Measurements from ENCODE around the gene CDC26. TPM values are rescaled to one million over a fixed set of nuclear protein-coding genes. Genes with fewer than 3 reads are reported as not detected.

CDC26 gene
- total RNA-seq, 2 donors from 2014 or later, result 17.8 to 21.2 TPM

DNA sequence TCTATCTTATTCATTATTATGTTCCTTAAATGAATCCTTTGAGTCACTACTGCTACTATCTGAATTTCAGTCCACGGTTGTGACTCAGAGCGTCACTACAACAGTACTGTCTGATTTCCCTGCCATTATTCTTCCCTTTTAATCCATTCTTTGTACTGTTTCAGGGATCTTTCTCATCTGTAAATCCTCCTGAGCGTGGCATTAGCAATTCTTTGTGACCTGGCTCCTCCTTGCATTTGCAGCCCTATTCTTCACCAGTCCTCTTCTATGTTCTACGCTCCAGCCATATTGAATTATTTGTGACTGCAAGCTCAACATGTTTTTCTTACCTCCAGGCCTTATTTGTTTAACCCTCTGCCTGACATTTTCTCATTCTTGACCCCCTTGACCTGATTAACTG, 6.0 kb upstream of the CDC26 start:
- TF ChIP-seq, protein P1, sequence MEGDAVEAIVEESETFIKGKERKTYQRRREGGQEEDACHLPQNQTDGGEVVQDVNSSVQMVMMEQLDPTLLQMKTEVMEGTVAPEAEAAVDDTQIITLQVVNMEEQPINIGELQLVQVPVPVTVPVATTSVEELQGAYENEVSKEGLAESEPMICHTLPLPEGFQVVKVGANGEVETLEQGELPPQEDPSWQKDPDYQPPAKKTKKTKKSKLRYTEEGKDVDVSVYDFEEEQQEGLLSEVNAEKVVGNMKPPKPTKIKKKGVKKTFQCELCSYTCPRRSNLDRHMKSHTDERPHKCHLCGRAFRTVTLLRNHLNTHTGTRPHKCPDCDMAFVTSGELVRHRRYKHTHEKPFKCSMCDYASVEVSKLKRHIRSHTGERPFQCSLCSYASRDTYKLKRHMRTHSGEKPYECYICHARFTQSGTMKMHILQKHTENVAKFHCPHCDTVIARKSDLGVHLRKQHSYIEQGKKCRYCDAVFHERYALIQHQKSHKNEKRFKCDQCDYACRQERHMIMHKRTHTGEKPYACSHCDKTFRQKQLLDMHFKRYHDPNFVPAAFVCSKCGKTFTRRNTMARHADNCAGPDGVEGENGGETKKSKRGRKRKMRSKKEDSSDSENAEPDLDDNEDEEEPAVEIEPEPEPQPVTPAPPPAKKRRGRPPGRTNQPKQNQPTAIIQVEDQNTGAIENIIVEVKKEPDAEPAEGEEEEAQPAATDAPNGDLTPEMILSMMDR (IDR thresholded peaks at IDR 0.05), result no peak
- no peak for TF ChIP-seq POLR2A (IDR thresholded peaks at IDR 0.05)
- Histone ChIP-seq H3K4me1 (replicated peaks) (no peaks in the 10 kb centered on the region), H3K4me3 (no peak overlapping the region), H3K27ac (no peak overlapping the region), H3K27me3 (replicated peaks; ENCODE audit: insufficient read depth) (no peaks in the 10 kb centered on the region), H3K36me3 (peaks cover 0 to 9% of the 10 kb centered on the region in 2 donors), H3K9me3 (no peaks in the 10 kb centered on the region)
- DNase-seq (ENCODE audit: low spot score), result no peak
- 95% methylated on average over 4 of the region's 4 CpGs for WGBS
- intact Hi-C loops (cut with DNase I), result no loop called here

DNA sequence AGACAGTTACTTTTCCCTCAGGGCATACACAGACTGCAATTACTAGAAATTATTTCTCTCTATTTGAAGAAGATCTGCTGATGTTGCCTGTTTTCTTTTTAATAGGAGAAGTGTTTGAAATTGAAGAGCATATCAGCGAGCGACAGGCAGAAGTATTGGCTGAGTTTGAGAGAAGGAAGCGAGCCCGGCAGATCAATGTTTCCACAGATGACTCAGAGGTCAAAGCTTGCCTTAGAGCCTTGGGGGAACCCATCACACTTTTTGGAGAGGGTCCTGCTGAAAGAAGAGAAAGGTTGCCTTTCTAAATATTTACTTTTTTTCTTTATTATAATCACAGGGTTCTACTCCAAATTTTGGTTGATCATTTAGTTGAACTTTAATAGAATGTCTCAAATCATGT, 3.5 kb upstream of the CDC26 start:
- DNase-seq (ENCODE audit: low spot score), result no peak
- TF ChIP-seq, protein P1 (IDR thresholded peaks at IDR 0.05), result no peak
- TF ChIP-seq POLR2A (IDR thresholded peaks at IDR 0.05) (no peak), POLR2AphosphoS5 (IDR thresholded peaks at IDR 0.05) (no peak)
- H3K27me3 ChIP-seq (replicated peaks; ENCODE audit: insufficient read depth), result no peaks in the 10 kb centered on the region
- no peak overlapping the region for H3K4me3 ChIP-seq
- intact Hi-C loops (cut with DNase I), result loop anchor here (10.0 kb wide), 2 partner anchors 126 to 306 kb away; partner anchors contain the start of gene ALAD
- H3K9me3 ChIP-seq, result no peaks in the 10 kb centered on the region
- WGBS, result 61% methylated on average over 4 of the region's 4 CpGs
- peaks cover 0 to 9% of the 10 kb centered on the region in 2 donors for H3K36me3 ChIP-seq
- no peaks in the 10 kb centered on the region for H3K4me1 ChIP-seq (replicated peaks)
- no peak overlapping the region for H3K27ac ChIP-seq

DNA sequence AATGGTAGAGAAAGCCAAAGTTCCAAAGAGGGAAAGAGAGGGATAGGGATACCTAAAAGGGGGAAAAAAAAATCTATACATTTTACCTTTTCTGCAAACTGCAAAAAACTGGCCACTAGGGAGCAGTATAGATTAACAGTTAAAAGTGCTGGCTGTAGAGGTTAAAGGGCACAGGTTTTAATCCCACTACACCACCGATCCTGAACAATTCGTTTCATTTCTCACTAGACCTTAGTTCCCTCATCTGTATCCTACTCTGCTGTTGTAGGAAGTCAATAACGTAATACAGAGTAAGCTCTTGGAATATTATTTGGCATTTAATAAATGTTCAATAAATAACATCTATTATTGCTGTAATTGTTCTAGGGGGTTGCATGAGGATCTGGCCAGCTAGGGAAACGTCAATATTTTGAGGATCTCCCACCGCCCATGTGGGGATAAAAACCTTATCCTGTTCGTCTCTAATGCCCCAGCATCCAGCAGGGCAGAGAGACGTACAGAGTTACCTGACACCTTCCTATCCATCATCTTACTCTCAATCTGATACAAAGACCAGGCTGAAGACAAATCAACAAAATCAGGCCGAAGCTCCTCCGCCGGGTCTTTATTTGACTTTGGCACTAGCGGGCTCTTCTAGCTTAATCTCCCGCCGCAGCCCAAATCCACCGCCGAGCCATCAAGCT, 757 bp downstream of the CDC26 start:
- TF ChIP-seq POLR2AphosphoS5 (IDR thresholded peaks at IDR 0.05) (no peak), POLR2A (IDR thresholded peaks at IDR 0.05) (no peak)
- TF ChIP-seq, protein P1 (IDR thresholded peaks at IDR 0.05), result peak; percentile 32 to 79 (median 74)

DNA sequence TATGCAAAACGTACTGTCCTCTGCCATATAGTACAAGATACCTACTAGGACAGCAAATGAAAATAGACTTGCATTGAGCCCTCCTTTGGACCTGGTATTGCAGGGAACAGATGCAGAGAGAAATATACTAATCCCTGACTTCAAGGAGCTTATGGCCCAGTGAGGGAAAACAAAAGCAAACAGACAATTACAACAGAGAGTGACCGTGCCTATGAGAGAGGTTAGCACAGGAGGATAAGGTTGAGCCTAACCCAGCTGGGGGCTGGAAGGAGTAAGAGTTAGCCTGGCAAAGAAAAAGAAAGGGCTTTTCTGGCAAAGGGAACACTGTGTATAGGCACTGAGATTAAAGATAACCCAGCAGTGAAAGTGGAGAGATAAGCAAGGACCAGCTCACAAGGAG, 5.5 kb downstream of the CDC26 start:
- no peak overlapping the region for H3K27ac ChIP-seq
- intact Hi-C loops (cut with DNase I), result loop anchor here (5.0 to 10.0 kb wide), 4 partner anchors 48 to 387 kb away; partner anchors contain the start of genes ALAD, FKBP15 and SLC31A1
- no peak overlapping the region for H3K4me3 ChIP-seq
- H3K36me3 ChIP-seq, result peaks cover 0 to 4% of the 10 kb centered on the region in 2 donors
- H3K9me3 ChIP-seq, result no peaks in the 10 kb centered on the region
- TF ChIP-seq POLR2AphosphoS5 (IDR thresholded peaks at IDR 0.05), result no peak
- TF ChIP-seq, protein P1 (IDR thresholded peaks at IDR 0.05), result no peak
- TF ChIP-seq POLR2A (IDR thresholded peaks at IDR 0.05), result no peak
- H3K4me1 ChIP-seq (replicated peaks), result no peaks in the 10 kb centered on the region
- WGBS, result 89% methylated on average over 2 of the region's 2 CpGs
- DNase-seq (ENCODE audit: low spot score), result no peak
- H3K27me3 ChIP-seq (replicated peaks; ENCODE audit: insufficient read depth), result no peaks in the 10 kb centered on the region

More for the DNA sequence above, 757 bp downstream of the CDC26 start:
- peak overlapping the region; percentile 51 to 56 for H3K4me3 ChIP-seq
- peak; percentile 30 for DNase-seq (ENCODE audit: low spot score)
- H3K27me3 ChIP-seq (replicated peaks; ENCODE audit: insufficient read depth), result no peaks in the 10 kb centered on the region
- peak overlapping the region; percentile 85 to 95 for H3K27ac ChIP-seq
- no peaks in the 10 kb centered on the region for H3K9me3 ChIP-seq
- H3K36me3 ChIP-seq, result peaks cover 0 to 4% of the 10 kb centered on the region in 2 donors
- H3K4me1 ChIP-seq (replicated peaks), result no peaks in the 10 kb centered on the region
- WGBS, result under 1% methylated on average over 15 of the region's 15 CpGs
- intact Hi-C loops (cut with DNase I), result loop anchor here (5.0 to 10.0 kb wide), 4 partner anchors 52 to 383 kb away; partner anchors contain the start of genes ALAD, FKBP15 and SLC31A1

DNA sequence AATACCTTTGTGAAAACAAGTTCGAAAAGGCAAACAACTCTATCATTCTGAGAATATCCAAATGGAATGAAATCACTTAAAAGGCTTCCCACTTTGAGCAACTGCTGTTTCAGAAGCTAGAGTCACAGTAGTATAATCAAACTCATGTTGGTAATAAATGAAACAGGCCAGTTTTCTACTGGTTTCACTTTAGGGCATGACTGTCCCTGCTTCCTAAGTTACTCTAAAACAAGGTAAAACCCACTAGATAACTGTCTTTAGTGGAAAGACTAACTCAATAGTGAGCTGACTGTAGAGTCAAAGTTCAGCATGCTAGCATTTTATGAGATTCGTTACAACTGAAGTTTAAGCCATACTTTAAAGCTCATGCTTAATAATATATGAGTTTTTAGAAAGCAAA, 6.0 kb downstream of the CDC26 start:
- no peaks in the 10 kb centered on the region for H3K9me3 ChIP-seq
- TF ChIP-seq POLR2AphosphoS5 (IDR thresholded peaks at IDR 0.05), result no peak
- no peak for TF ChIP-seq POLR2A (IDR thresholded peaks at IDR 0.05)
- TF ChIP-seq, protein P1 (IDR thresholded peaks at IDR 0.05), result no peak
- no peak for DNase-seq (ENCODE audit: low spot score)
- WGBS, result 86% methylated on average over 2 of the region's 2 CpGs
- no peaks in the 10 kb centered on the region for H3K27me3 ChIP-seq (replicated peaks; ENCODE audit: insufficient read depth)
- H3K27ac ChIP-seq, result no peak overlapping the region
- no peak overlapping the region for H3K4me3 ChIP-seq
- peaks cover 0 to 4% of the 10 kb centered on the region in 2 donors for H3K36me3 ChIP-seq
- no peaks in the 10 kb centered on the region for H3K4me1 ChIP-seq (replicated peaks)
- intact Hi-C loops (cut with DNase I), result no loop called here

Measured in prostate gland (tissue), 2 donors.